ENCODE measurements around the gene CYB561D2.

GRCh38 chr3:50340448-50341329 lies 10.0 kb upstream of the CYB561D2 start, which contains the start of gene RASSF1:
- TF ChIP-seq POLR2A (IDR thresholded peaks at IDR 0.05), result peak; percentile 53
- no peak for TF ChIP-seq CTCF (IDR thresholded peaks at IDR 0.05)

All from ovary (tissue), 3 donors.